Neural crest cell (in vitro differentiated cells): ENCODE measurements around the gene UTY. TPM values are rescaled to one million over a fixed set of nuclear protein-coding genes. Genes with fewer than 3 reads are reported as not detected.

Source experiments
- DNase-seq: peaks from one replicate; pipeline ENCODE4 v3.0.0; 2021; ENCODE audit warnings: low read depth, mixed read lengths, low spot score
- H3K27ac Mint-ChIP-seq: one replicate; pipeline ENCODE4 v1.8.0; 2021; ENCODE audit warnings: mild to moderate bottlenecking, mixed read lengths; ENCODE audit not compliant: unreplicated experiment
- H3K27me3 Mint-ChIP-seq: 2 replicates; pipeline ENCODE4 v1.8.0; 2021; ENCODE audit warnings: low read depth, mild to moderate bottlenecking, mixed read lengths
- H3K36me3 Mint-ChIP-seq: 2 replicates; pipeline ENCODE4 v1.8.0; 2021; ENCODE audit warnings: low read depth, mild to moderate bottlenecking, mixed read lengths
- H3K4me1 Mint-ChIP-seq: 2 replicates; pipeline ENCODE4 v1.8.0; 2021; ENCODE audit warnings: mixed read lengths
- H3K4me3 Mint-ChIP-seq: one replicate; pipeline ENCODE4 v1.8.0; 2021; ENCODE audit warnings: mild to moderate bottlenecking, mixed read lengths
- H3K9me3 Mint-ChIP-seq: 2 replicates; pipeline ENCODE4 v1.8.0; 2021; ENCODE audit warnings: mixed read lengths
- CTCF ChIP-seq: fragments of 200-600 bp; sonication (generic); conservative IDR thresholded peaks from 2 replicates; pipeline ENCODE4 v1.5.0; 2021; ENCODE audit warnings: antibody characterized with exemption, mild to moderate bottlenecking
- long read RNA-seq: library from polyadenylated mRNA; unstranded; transcript quantifications from one replicate; pipeline ENCODE4 v2.0.0, GENCODE V29; 2020
- total RNA-seq: library from RNA; stranded (reverse); gene quantifications from 2 replicates; pipeline ENCODE4 v1.2.1, GENCODE V29; 2021

UTY gene
- total RNA-seq, result not detected in 2 replicates
- long read RNA-seq, result 0 reads

DNA sequence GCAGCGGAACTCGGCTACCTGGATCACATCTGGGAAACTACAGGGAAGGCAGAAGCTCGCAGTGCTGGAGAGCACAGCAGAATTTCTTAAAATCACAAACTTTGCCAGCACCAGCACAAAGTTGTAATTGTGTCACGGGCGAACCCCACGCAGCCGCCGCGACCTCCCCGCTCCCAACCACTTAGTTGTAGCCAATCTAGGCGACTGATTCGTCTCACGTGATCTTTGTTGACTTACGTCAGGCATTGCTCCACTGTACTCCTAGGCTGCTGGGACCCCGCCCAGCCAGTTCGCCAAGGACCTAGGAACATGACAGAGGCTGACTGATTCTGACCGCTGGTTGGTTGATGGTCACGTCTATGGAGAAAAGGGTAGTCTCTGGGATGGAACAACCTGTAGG lies at the start of gene UTY:
UTY (minus strand) TSS at position 206 of the 400 bp plus-strand sequence. CDS start 368 bp downstream, outside the sequence.
- Mint-ChIP-seq H3K9me3 (no peaks in the 10 kb centered on the region), H3K36me3 (no peaks in the 10 kb centered on the region), H3K27ac (no peak within 1 kb of the TSS), H3K4me1 (no peaks in the 10 kb centered on the region), H3K27me3 (no peaks in the 10 kb centered on the region), H3K4me3 (no peak within 1 kb of the TSS)
- TF ChIP-seq CTCF, result no peak
- DNase-seq, result no peak

DNA sequence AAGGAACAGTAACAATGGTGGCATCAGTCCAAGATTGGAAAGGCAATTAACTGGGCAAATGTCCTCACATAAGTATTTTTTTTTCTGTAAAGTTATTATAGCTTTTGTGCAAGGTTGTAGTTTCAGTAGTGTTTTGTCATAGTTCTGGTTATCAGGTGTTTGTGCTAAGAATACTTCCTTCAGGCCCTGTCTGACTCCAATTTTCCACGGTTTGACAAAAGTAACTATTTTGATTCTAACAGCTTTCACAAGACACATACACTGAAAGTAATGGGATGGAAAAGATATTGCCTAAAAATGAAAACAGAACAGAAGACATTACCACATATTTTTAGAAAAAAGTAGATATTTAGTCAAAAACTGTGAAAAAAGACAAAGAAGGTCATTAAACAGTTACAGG lies 40.6 kb upstream of the UTY start:
- DNase-seq, result no peak
- Mint-ChIP-seq H3K27ac (no peak overlapping the region), H3K4me1 (no peaks in the 10 kb centered on the region), H3K27me3 (no peaks in the 10 kb centered on the region), H3K9me3 (no peaks in the 10 kb centered on the region), H3K4me3 (no peak overlapping the region), H3K36me3 (no peaks in the 10 kb centered on the region)
- no peak for TF ChIP-seq CTCF

DNA sequence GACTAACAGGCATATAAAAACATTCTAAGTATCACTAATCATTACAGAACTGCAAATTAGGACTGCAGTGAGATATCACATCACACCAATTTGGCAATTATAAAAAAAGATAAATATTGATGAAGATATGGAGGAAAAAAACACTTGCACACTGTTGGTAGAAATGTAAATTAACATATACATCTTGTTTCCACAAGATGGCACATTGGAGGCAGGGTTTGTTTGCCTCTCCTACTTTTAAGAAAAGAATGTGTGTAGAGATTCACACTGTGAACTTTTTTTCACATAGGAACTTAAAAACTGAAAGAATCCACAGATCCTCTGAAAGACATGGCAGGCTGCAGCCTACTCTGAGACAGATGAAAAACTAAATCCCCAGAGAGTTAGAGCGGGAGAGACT lies 21.4 kb upstream of the UTY start:
- no peaks in the 10 kb centered on the region for H3K4me1 Mint-ChIP-seq
- no peak overlapping the region for H3K27ac Mint-ChIP-seq
- H3K4me3 Mint-ChIP-seq, result no peak overlapping the region
- H3K36me3 Mint-ChIP-seq, result no peaks in the 10 kb centered on the region
- no peak for DNase-seq
- no peak for TF ChIP-seq CTCF
- no peaks in the 10 kb centered on the region for H3K27me3 Mint-ChIP-seq
- H3K9me3 Mint-ChIP-seq, result no peaks in the 10 kb centered on the region

GRCh38 chrY:13493737-13494136 lies 13.9 kb upstream of the UTY start:
- no peak for DNase-seq
- H3K36me3 Mint-ChIP-seq, result no peaks in the 10 kb centered on the region
- no peak for TF ChIP-seq CTCF
- no peaks in the 10 kb centered on the region for H3K27me3 Mint-ChIP-seq
- H3K4me3 Mint-ChIP-seq, result no peak overlapping the region
- H3K4me1 Mint-ChIP-seq, result no peaks in the 10 kb centered on the region
- no peak overlapping the region for H3K27ac Mint-ChIP-seq
- no peaks in the 10 kb centered on the region for H3K9me3 Mint-ChIP-seq

- Mint-ChIP-seq H3K4me1 (no peaks in the 10 kb centered on the region), H3K27me3 (no peaks in the 10 kb centered on the region), H3K36me3 (no peaks in the 10 kb centered on the region), H3K4me3 (no peak overlapping the region), H3K9me3 (no peaks in the 10 kb centered on the region), H3K27ac (no peak overlapping the region)
- no peak for DNase-seq
- no peak for TF ChIP-seq CTCF
Measured at GRCh38 chrY:13492408-13492807, 12.6 kb upstream of the UTY start.

DNA sequence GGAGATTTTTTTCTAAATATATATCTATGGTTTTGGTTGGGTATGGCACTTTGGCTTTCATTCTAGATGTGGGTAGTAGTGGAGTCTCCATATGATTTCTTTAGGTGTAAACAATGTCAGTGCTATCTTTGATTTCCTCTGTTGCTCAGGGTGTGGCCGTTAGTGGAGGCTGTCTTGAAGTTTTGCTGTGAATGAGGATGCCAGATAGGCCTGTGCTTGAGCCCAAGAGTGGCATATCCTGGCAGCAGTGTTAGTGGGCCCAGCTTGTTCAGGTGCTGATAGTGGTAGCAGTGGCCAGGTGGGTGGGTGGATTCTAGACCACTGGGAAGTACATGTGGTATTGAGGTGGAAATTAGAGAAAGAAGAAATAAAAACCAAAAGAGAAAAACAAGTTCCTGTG lies 8.9 kb upstream of the UTY start:
- H3K4me3 Mint-ChIP-seq, result no peak overlapping the region
- no peaks in the 10 kb centered on the region for H3K27me3 Mint-ChIP-seq
- H3K4me1 Mint-ChIP-seq, result no peaks in the 10 kb centered on the region
- DNase-seq, result no peak
- H3K9me3 Mint-ChIP-seq, result no peaks in the 10 kb centered on the region
- no peak overlapping the region for H3K27ac Mint-ChIP-seq
- TF ChIP-seq CTCF, result no peak
- H3K36me3 Mint-ChIP-seq, result no peaks in the 10 kb centered on the region
